Fibroblast of pulmonary artery (primary cell): ENCODE results near the gene RPS6KL1.

Source experiments
- DNase-seq: peaks from one replicate; pipeline ENCODE4 v3.0.0-alpha.2; 2010; ENCODE audit warnings: low read depth
- H3K4me3 ChIP-seq: replicated peaks from 2 replicates; pipeline ENCODE4 v1.5.1; 2011; ENCODE audit warnings: low read depth, mild to moderate bottlenecking, control low read depth, low read length, moderate library complexity
- CTCF ChIP-seq: IDR thresholded peaks from 2 replicates; pipeline ENCODE4 v1.5.1; 2011; ENCODE audit warnings: mild to moderate bottlenecking, control low read depth, low read length, inconsistent platforms; ENCODE audit errors: missing control alignments

The RPS6KL1 gene

GRCh38 chr14:74927225-74927624 lies 4.2 kb upstream of the RPS6KL1 start:
- no peak for DNase-seq
- H3K4me3 ChIP-seq = no peak overlapping the region
- no peak for TF ChIP-seq CTCF

GRCh38 chr14:74924061-74924460 lies 1.0 kb upstream of the RPS6KL1 start:
- no peak overlapping the region for H3K4me3 ChIP-seq
- no peak for TF ChIP-seq CTCF
- no peak for DNase-seq

GRCh38 chr14:74921987-74922751 lies 891 bp downstream of the RPS6KL1 start:
- H3K4me3 ChIP-seq = no peak overlapping the region
- TF ChIP-seq CTCF = no peak
- no peak for DNase-seq

GRCh38 chr14:74921053-74921620 lies 1.9 kb downstream of the RPS6KL1 start:
- H3K4me3 ChIP-seq = no peak overlapping the region
- no peak for TF ChIP-seq CTCF
- no peak for DNase-seq

- no peak for DNase-seq
- no peak for TF ChIP-seq CTCF
- H3K4me3 ChIP-seq = no peak overlapping the region
Observed at GRCh38 chr14:74920281-74920680, 2.8 kb downstream of the RPS6KL1 start.

GRCh38 chr14:74919421-74920165 lies 3.5 kb downstream of the RPS6KL1 start:
- DNase-seq = peak; percentile 57
- H3K4me3 ChIP-seq = no peak overlapping the region
- no peak for TF ChIP-seq CTCF
